ENCODE results near the gene FYCO1.

DNA sequence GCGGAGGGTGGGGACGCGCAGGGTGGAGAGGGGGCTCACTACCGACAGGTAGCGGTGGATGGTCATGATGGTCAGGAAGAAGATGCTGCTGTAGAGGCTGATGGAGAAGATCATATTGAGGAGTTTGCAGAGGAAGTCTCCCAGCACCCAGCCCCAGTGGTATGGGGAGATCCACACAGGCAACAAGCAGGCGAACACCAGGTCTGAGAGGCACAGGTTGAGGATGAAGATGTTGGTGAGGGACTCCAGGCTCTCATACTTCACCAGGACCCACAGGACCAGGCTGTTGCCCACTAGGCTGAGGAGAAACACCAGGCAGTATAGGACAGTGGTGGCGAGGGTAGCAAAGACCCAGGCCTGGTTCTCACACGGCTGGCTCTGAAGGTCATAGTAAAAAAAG is 25.9 kb upstream of the FYCO1 start:
- TF ChIP-seq SUZ12 (IDR thresholded peaks at IDR 0.05) (no peak), NFRKB (IDR thresholded peaks at IDR 0.05) (no peak), FOXK2 (IDR thresholded peaks at IDR 0.05) (no peak), TARDBP (IDR thresholded peaks at IDR 0.05) (no peak), SP1 (IDR thresholded peaks at IDR 0.05) (no peak), ELF4 (IDR thresholded peaks at IDR 0.05) (no peak), FOXM1 (IDR thresholded peaks at IDR 0.05; ENCODE audit: borderline replicate concordance) (no peak), L3MBTL2 (conservative IDR thresholded peaks at IDR 0.05) (no peak), LEF1 (IDR thresholded peaks at IDR 0.05; ENCODE audit: borderline replicate concordance) (no peak), ZNF384 (IDR thresholded peaks at IDR 0.05) (no peak), FOXA1 (IDR thresholded peaks at IDR 0.05) (no peak), ARNT (IDR thresholded peaks at IDR 0.05) (no peak)
- TF ChIP-seq, protein P1, sequence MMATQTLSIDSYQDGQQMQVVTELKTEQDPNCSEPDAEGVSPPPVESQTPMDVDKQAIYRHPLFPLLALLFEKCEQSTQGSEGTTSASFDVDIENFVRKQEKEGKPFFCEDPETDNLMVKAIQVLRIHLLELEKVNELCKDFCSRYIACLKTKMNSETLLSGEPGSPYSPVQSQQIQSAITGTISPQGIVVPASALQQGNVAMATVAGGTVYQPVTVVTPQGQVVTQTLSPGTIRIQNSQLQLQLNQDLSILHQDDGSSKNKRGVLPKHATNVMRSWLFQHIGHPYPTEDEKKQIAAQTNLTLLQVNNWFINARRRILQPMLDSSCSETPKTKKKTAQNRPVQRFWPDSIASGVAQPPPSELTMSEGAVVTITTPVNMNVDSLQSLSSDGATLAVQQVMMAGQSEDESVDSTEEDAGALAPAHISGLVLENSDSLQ (IDR thresholded peaks at IDR 0.05) = no peak
